ENCODE measurements around the gene MNAT1. TPM values are rescaled to one million over a fixed set of nuclear protein-coding genes. Genes with fewer than 3 reads are reported as not detected.

The MNAT1 gene
- total RNA-seq, 1 experiment from 2014 or later, result 79.7 TPM

- Histone ChIP-seq H3K4me3 (peak overlapping the region; percentile 78), H3K36me3 (ENCODE audit: low read depth) (peaks cover 29% of the 10 kb centered on the region), H4K20me1 (ENCODE audit: insufficient read depth) (peaks cover 19% of the 10 kb centered on the region), H3K4me2 (peak overlapping the region; percentile 84), H3K4me1 (replicated peaks; ENCODE audit: insufficient read depth) (peaks cover 36% of the 10 kb centered on the region), H2AFZ (peak overlapping the region; percentile 88), H3K27me3 (ENCODE audit: insufficient read depth, low read depth) (no peaks in the 10 kb centered on the region), H3K27ac (peak overlapping the region; percentile 80), H3F3A (ENCODE audit: insufficient read depth, low read depth) (peaks cover 9% of the 10 kb centered on the region; the same call in 1 of the 2 replicates), H3K9me2 (ENCODE audit: insufficient read depth) (no peaks in the 10 kb centered on the region), H3K79me2 (ENCODE audit: low read depth) (peaks cover 75% of the 10 kb centered on the region), H3K9me3 (ENCODE audit: insufficient read depth, low read depth) (no peaks in the 10 kb centered on the region)
- DNase-seq, result no peak
- TSS peak; percentile 25 for BruUV-seq (replicated peaks)
- TF ChIP-seq EZH2 (IDR thresholded peaks at IDR 0.05; ENCODE audit: low read depth) (no peak), CTCF (conservative IDR thresholded peaks at IDR 0.05) (no peak)
- ChIA-PET POLR2A (ENCODE audit: unreplicated experiment) (interaction anchor here (0.6 to 0.7 kb wide), 2 partner anchors 301 to 1810 kb away, joined by 3 to 4 read pairs; no protein-coding TSS in a partner anchor), CTCF (interaction anchor here (0.6 kb wide), 1 partner anchor 974 kb away, joined by 3 read pairs; no protein-coding TSS in a partner anchor)
- intact Hi-C loops (cut with micrococcal nuclease; ENCODE audit: unreplicated experiment), result loop anchor here (2.0 to 5.0 kb wide), 5 partner anchors 73 to 530 kb away; partner anchors contain the start of genes SIX1, SLC38A6 and TRMT5
Measured at GRCh38 chr14:60722107-60722356, 12.5 kb upstream of the MNAT1 start.

GRCh38 chr14:60722357-60723115 lies 12.0 kb upstream of the MNAT1 start:
- CTCF ChIA-PET, result interaction anchor here (0.6 to 0.9 kb wide), 3 partner anchors 53 to 974 kb away, joined by 3 to 10 read pairs (median 6); no protein-coding TSS in a partner anchor
- peaks cover 9% of the 10 kb centered on the region; the same call in 1 of the 2 replicates for H3F3A ChIP-seq (ENCODE audit: insufficient read depth, low read depth)
- H3K9me2 ChIP-seq (ENCODE audit: insufficient read depth), result no peaks in the 10 kb centered on the region
- peaks cover 70% of the 10 kb centered on the region for H3K79me2 ChIP-seq (ENCODE audit: low read depth)
- peak; percentile 62 to 69 for DNase-seq
- peaks cover 24% of the 10 kb centered on the region for H3K36me3 ChIP-seq (ENCODE audit: low read depth)
- POLR2A ChIA-PET (ENCODE audit: unreplicated experiment), result interaction anchor here (0.5 to 0.7 kb wide), 5 partner anchors 60 to 1810 kb away, joined by 3 to 7 read pairs (median 6); no protein-coding TSS in a partner anchor
- H3K4me1 ChIP-seq (replicated peaks; ENCODE audit: insufficient read depth), result peaks cover 36% of the 10 kb centered on the region
- peak overlapping the region; percentile 80 for H3K27ac ChIP-seq
- intact Hi-C loops (cut with micrococcal nuclease; ENCODE audit: unreplicated experiment), result loop anchor here (2.0 to 5.0 kb wide), 5 partner anchors 74 to 530 kb away; partner anchors contain the start of genes SIX1, SLC38A6 and TRMT5
- H3K9me3 ChIP-seq (ENCODE audit: insufficient read depth, low read depth), result no peaks in the 10 kb centered on the region
- H3K27me3 ChIP-seq (ENCODE audit: insufficient read depth, low read depth), result no peaks in the 10 kb centered on the region
- BruUV-seq (replicated peaks), result no TSS peak
- peak overlapping the region; percentile 78 for H3K4me3 ChIP-seq
- peak overlapping the region; percentile 84 for H3K4me2 ChIP-seq
- TF ChIP-seq CTCF (conservative IDR thresholded peaks at IDR 0.05) (no peak), EZH2 (IDR thresholded peaks at IDR 0.05; ENCODE audit: low read depth) (no peak)
- peak overlapping the region; percentile 88 for H2AFZ ChIP-seq
- H4K20me1 ChIP-seq (ENCODE audit: insufficient read depth), result peaks cover 19% of the 10 kb centered on the region

GRCh38 chr14:60723116-60723906 lies 11.2 kb upstream of the MNAT1 start:
- Histone ChIP-seq H3K36me3 (ENCODE audit: low read depth) (peaks cover 19% of the 10 kb centered on the region), H2AFZ (peak overlapping the region; percentile 88), H4K20me1 (ENCODE audit: insufficient read depth) (peaks cover 19% of the 10 kb centered on the region), H3K4me2 (peak overlapping the region; percentile 84), H3K9me3 (ENCODE audit: insufficient read depth, low read depth) (no peaks in the 10 kb centered on the region), H3K27me3 (ENCODE audit: insufficient read depth, low read depth) (no peaks in the 10 kb centered on the region), H3K4me3 (peak overlapping the region; percentile 78), H3K9me2 (ENCODE audit: insufficient read depth) (no peaks in the 10 kb centered on the region), H3K27ac (peak overlapping the region; percentile 80), H3F3A (ENCODE audit: insufficient read depth, low read depth) (peaks cover 9% of the 10 kb centered on the region; the same call in 1 of the 2 replicates), H3K79me2 (ENCODE audit: low read depth) (peaks cover 65% of the 10 kb centered on the region), H3K4me1 (replicated peaks; ENCODE audit: insufficient read depth) (peaks cover 33% of the 10 kb centered on the region)
- BruUV-seq (replicated peaks), result no TSS peak
- intact Hi-C loops (cut with micrococcal nuclease; ENCODE audit: unreplicated experiment), result loop anchor here (2.0 to 5.0 kb wide), 5 partner anchors 75 to 529 kb away; partner anchors contain the start of genes SIX1, SLC38A6 and TRMT5
- ChIA-PET POLR2A (ENCODE audit: unreplicated experiment) (interaction anchor here (0.5 to 0.8 kb wide), 8 partner anchors 13 to 841 kb away, joined by 3 to 12 read pairs (median 6); no protein-coding TSS in a partner anchor), CTCF (interaction anchor here (0.6 to 0.9 kb wide), 3 partner anchors 52 to 380 kb away, joined by 3 to 10 read pairs (median 6); no protein-coding TSS in a partner anchor)
- TF ChIP-seq CTCF (conservative IDR thresholded peaks at IDR 0.05) (no peak), EZH2 (IDR thresholded peaks at IDR 0.05; ENCODE audit: low read depth) (no peak)
- DNase-seq, result peak; percentile 56 to 59

All from PC-9 (cell line).